ENCODE results near the gene TRAPPC10. TPM values are rescaled to one million over a fixed set of nuclear protein-coding genes. Genes with fewer than 3 reads are reported as not detected.

Gene TRAPPC10
- total RNA-seq, 2 experiments from 2014 or later = 98.1 to 101 TPM

DNA sequence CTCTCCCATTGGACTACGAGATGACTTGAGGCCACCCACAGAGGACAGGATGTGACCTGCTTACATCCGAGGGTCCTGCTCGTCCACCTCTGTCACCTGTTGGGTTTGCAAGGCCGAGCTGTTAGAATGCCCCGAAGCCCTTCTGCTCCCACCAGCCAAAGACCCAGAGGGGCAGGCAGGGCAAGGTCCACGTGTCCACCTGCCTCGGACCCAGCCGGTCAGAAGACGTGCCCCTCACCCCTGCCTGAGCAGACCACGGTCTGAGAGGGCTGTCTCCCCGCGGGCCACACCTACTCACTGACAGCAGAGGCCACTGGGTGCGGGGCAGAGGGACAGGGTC, 30.3 kb upstream of the TRAPPC10 start:
- no peak overlapping the region for H3K4me3 Mint-ChIP-seq
- peaks cover 33% of the 10 kb centered on the region for H3K36me3 Mint-ChIP-seq (ENCODE audit: low read depth)
- Histone ChIP-seq H3K27me3 (ENCODE audit: control insufficient read depth in 1 of 2, insufficient read depth in 2 of 2, low read length in 2 of 2) (no peaks in the 10 kb centered on the region), H3K4me1 (ENCODE audit: insufficient read depth, low read length) (peaks cover 7% of the 10 kb centered on the region), H3K36me3 (ENCODE audit: insufficient read depth, low read length) (peaks cover 25% of the 10 kb centered on the region), H3K4me3 (ENCODE audit: low read length) (no peak overlapping the region), H3K27ac (ENCODE audit: low read depth in 1 of 2, low read length in 2 of 2) (no peak overlapping the region), H3K9me3 (ENCODE audit: control insufficient read depth in 1 of 2, insufficient read depth in 1 of 2, low read length in 2 of 2) (no peaks in the 10 kb centered on the region)
- H3K4me1 Mint-ChIP-seq (ENCODE audit: low read depth) = peaks cover 18% of the 10 kb centered on the region
- no peak for DNase-seq
- ChIA-PET POLR2A (interaction anchor here (1.5 kb wide), 1 partner anchor 171 kb away, joined by 3 read pairs; no protein-coding TSS in a partner anchor), CTCF (no interaction called here)
- H3K9me3 Mint-ChIP-seq = no peaks in the 10 kb centered on the region
- TF ChIP-seq, protein P1, sequence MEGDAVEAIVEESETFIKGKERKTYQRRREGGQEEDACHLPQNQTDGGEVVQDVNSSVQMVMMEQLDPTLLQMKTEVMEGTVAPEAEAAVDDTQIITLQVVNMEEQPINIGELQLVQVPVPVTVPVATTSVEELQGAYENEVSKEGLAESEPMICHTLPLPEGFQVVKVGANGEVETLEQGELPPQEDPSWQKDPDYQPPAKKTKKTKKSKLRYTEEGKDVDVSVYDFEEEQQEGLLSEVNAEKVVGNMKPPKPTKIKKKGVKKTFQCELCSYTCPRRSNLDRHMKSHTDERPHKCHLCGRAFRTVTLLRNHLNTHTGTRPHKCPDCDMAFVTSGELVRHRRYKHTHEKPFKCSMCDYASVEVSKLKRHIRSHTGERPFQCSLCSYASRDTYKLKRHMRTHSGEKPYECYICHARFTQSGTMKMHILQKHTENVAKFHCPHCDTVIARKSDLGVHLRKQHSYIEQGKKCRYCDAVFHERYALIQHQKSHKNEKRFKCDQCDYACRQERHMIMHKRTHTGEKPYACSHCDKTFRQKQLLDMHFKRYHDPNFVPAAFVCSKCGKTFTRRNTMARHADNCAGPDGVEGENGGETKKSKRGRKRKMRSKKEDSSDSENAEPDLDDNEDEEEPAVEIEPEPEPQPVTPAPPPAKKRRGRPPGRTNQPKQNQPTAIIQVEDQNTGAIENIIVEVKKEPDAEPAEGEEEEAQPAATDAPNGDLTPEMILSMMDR (IDR thresholded peaks at IDR 0.05) = no peak
- intact Hi-C loops (cut with DNase I, micrococcal nuclease) = loop anchor here in 1 of 2 experiments (10.0 kb wide), 1 partner anchor 53 kb away; no protein-coding TSS in a partner anchor
- no peaks in the 10 kb centered on the region for H3K27me3 Mint-ChIP-seq
- no peak overlapping the region for H3K27ac Mint-ChIP-seq
- ATAC-seq (ENCODE audit: poor library complexity) = no peak

DNA sequence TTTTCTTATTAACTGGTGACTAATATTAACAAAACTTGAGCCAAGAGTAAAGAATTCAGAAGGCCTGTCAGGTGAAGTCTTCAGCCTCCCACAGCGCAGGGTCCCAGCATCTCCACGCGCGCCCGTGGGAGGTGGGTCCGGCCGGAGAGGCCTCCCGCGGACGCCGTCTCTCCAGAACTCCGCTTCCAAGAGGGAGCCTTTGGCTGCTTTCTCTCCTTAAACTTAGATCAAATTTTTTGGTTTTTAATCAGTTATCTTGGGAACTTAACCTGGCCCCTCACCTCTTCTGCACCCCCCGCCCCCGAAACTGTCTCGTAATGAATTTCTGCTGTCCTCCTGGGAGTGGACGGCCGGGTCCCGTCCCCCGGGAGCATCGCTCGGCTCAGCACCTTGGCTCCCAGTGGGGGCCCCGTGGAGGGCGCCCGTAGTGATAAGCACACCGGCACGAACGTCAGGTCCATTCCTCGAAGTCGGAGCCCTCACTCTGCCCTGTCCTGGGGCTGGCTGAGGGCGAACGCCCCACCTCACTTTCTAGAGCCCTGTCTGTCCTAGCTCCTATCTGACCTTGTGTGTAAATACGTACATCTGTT, 29.5 kb upstream of the TRAPPC10 start:
- peaks cover 27% of the 10 kb centered on the region for H3K36me3 Mint-ChIP-seq (ENCODE audit: low read depth)
- H3K4me1 Mint-ChIP-seq (ENCODE audit: low read depth) = peaks cover 20% of the 10 kb centered on the region
- no peaks in the 10 kb centered on the region for H3K9me3 Mint-ChIP-seq
- H3K9me3 ChIP-seq (ENCODE audit: control insufficient read depth in 1 of 2, insufficient read depth in 1 of 2, low read length in 2 of 2) = no peaks in the 10 kb centered on the region
- H3K4me3 ChIP-seq (ENCODE audit: low read length) = no peak overlapping the region
- ChIA-PET CTCF (no interaction called here), POLR2A (no interaction called here)
- H3K27ac Mint-ChIP-seq = no peak overlapping the region
- ATAC-seq (ENCODE audit: poor library complexity) (no peak), DNase-seq (no peak)
- peaks cover 25% of the 10 kb centered on the region for H3K36me3 ChIP-seq (ENCODE audit: insufficient read depth, low read length)
- H3K27me3 ChIP-seq (ENCODE audit: control insufficient read depth in 1 of 2, insufficient read depth in 2 of 2, low read length in 2 of 2) = no peaks in the 10 kb centered on the region
- H3K4me1 ChIP-seq (ENCODE audit: insufficient read depth, low read length) = peaks cover 7% of the 10 kb centered on the region
- TF ChIP-seq, protein P1 (IDR thresholded peaks at IDR 0.05) = no peak
- H3K27me3 Mint-ChIP-seq = no peaks in the 10 kb centered on the region
- H3K4me3 Mint-ChIP-seq = no peak overlapping the region
- H3K27ac ChIP-seq (ENCODE audit: low read depth in 1 of 2, low read length in 2 of 2) = no peak overlapping the region
- intact Hi-C loops (cut with DNase I, micrococcal nuclease) = loop anchor here in 1 of 2 experiments (10.0 kb wide), 1 partner anchor 52 kb away; no protein-coding TSS in a partner anchor

DNA sequence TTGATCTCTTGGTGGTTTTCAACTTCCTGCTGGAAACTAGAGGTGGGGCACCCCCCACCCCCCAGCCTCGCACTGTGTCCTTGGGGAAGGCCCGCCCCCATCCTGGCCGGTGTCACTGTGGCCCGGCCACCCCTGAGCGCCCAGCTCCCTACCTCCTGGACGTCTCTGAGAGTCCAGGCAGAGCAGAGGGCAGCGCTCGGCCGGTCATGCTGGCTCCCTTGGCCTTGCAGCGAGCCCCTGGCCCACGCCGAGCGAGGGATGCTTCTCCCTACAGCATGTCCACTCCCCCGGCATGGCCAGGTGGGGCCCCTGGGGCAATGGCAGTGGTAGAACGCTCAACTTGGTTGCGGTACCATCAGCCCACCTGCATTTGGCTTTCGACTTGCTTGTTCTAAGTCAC, 28.7 kb upstream of the TRAPPC10 start:
- Mint-ChIP-seq H3K4me1 (ENCODE audit: low read depth) (peaks cover 20% of the 10 kb centered on the region), H3K36me3 (ENCODE audit: low read depth) (peaks cover 24% of the 10 kb centered on the region), H3K27ac (no peak overlapping the region), H3K9me3 (no peaks in the 10 kb centered on the region), H3K27me3 (no peaks in the 10 kb centered on the region), H3K4me3 (no peak overlapping the region)
- intact Hi-C loops (cut with DNase I, micrococcal nuclease) = loop anchor here in 1 of 2 experiments (10.0 kb wide), 1 partner anchor 51 kb away; no protein-coding TSS in a partner anchor
- ChIA-PET POLR2A (no interaction called here), CTCF (no interaction called here)
- no peak for ATAC-seq (ENCODE audit: poor library complexity)
- TF ChIP-seq, protein P1 (IDR thresholded peaks at IDR 0.05) = no peak
- H3K9me3 ChIP-seq (ENCODE audit: control insufficient read depth in 1 of 2, insufficient read depth in 1 of 2, low read length in 2 of 2) = no peaks in the 10 kb centered on the region
- H3K27ac ChIP-seq (ENCODE audit: low read depth in 1 of 2, low read length in 2 of 2) = no peak overlapping the region
- peaks cover 7% of the 10 kb centered on the region for H3K4me1 ChIP-seq (ENCODE audit: insufficient read depth, low read length)
- H3K4me3 ChIP-seq (ENCODE audit: low read length) = no peak overlapping the region
- H3K27me3 ChIP-seq (ENCODE audit: control insufficient read depth in 1 of 2, insufficient read depth in 2 of 2, low read length in 2 of 2) = no peaks in the 10 kb centered on the region
- peaks cover 22% of the 10 kb centered on the region for H3K36me3 ChIP-seq (ENCODE audit: insufficient read depth, low read length)
- no peak for DNase-seq
